Stimulated activated CD8-positive, alpha-beta memory T cell treated with anti-CD3 and anti-CD28 coated beads, Interleukin-15, amount 100 ng/mL, for 1 hour (primary cell): ENCODE data around the gene TM7SF2.
A peak's percentile ranks its signal among the peaks of the same experiment; 100 is the strongest.

Experiments used
- DNase-seq: peaks from one replicate; pipeline ENCODE4 v3.0.0-alpha.2; 2020; ENCODE audit warnings: low read depth

Gene TM7SF2

GRCh38 chr11:65111744-65112545 is at the start of gene TM7SF2:
Gene TM7SF2, plus strand, starts transcription at chr11:65111872. Its CDS starts 144 bp downstream, at chr11:65112016.
- peak; percentile 85 for DNase-seq

DNA sequence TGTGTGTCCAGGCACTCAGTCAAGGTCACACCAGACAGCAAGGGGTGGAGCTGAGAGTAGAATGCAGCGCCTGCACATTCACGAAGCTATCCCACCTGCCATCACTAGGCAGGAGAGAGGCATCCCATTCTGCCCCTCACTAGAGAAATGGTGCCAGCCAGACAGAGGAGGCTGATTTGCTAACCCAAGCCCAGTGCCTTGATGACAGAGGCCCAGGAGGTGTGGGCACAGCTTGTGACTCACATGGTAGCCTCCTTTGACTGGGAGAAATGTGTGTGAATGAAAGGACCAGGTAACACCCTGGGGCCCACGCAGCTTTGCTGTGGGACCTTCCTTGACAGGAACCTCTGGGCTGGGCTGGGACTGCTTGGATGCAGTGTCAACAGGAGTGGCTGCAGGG is 48.1 kb upstream of the TM7SF2 start:
- DNase-seq = no peak

- DNase-seq = no peak
These were observed 46.8 kb upstream of the TM7SF2 start for GRCh38 chr11:65064847-65065240.

DNA sequence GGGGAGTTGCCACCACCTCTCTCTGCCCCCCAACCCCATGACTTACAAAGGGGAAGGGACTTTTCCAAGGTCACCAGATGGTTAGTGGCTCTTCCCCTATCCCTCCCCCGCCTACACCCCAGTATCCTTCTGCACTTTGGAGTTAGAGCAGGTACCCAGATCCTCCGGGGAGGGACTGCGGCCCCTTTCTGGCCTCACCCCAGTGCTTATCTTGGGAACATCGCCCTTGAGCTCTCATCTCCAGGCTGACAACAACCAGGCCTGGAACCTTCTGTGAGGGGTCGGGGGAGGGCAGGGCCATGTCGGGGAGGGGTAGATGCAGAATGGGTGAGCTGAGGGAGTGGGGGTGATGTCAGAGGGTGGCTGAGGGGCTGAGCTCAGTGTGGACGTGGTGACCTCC is 45.8 kb upstream of the TM7SF2 start:
- DNase-seq = no peak

DNA sequence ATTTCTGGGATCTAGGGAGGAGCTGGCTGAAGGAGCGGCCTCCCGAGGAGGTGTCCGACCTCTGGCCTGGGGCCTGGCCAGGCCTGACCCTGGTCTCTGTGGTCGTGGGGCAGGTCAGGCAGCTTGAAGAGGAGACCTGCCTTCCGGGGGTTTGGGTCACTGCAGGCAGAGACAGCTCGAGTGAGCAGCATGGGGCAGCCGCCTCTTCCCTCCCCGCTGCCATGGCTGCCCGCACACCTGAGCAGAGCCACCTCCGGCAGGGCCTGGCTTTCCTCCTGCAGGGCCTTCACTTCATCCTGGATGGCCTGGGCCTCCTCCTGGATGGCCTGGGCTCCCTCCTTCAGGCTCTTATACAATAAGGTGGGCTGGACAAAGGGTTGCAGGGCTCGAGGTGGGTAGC is 45.4 kb upstream of the TM7SF2 start:
- DNase-seq = no peak

DNA sequence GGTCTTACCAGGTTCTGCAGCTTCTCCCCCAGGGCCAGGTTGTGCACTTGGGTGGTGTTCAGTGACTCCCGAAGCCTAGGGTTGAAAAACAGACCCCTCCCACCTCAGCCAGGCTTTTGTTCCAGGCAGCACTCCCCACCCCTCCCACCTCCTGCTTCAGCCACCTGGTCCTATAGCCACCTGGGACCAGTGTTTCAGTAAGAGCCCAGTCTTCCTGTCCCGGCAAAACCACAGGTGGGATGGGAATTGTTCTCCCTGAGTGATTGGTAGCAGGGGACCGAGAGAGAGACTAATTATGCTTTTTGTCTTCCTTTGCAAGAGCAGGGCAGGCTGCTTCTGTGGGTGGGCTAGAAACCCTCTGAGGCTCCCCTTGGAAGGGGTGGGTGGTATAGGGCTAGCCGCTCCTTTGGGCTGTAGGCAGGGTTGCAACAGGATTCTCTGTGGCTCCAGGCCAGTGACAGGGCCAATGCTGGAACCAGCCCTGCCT is 44.8 kb upstream of the TM7SF2 start:
- no peak for DNase-seq

- no peak for DNase-seq
These were observed 44.2 kb upstream of the TM7SF2 start for GRCh38 chr11:65067446-65067845.

GRCh38 chr11:65069217-65069616 is 42.5 kb upstream of the TM7SF2 start:
- DNase-seq = no peak

GRCh38 chr11:65071907-65072630 is 39.6 kb upstream of the TM7SF2 start:
- no peak for DNase-seq

DNA sequence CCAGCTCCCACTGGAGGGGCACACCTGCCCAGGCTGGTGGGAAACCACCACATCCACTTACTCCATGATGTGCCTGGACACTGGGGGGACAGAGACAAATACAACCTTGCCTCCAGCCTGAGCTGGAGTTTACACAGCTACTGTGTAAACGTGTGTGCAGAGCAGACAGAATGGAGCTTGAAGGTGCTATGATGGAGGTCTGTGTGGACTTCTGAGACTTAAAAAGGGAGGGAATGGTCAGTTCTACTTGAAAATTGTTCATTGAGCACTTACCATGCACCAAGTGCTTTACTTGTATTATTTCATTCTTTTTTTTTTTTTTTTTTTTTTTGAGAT is 39.1 kb upstream of the TM7SF2 start:
- DNase-seq = no peak

DNA sequence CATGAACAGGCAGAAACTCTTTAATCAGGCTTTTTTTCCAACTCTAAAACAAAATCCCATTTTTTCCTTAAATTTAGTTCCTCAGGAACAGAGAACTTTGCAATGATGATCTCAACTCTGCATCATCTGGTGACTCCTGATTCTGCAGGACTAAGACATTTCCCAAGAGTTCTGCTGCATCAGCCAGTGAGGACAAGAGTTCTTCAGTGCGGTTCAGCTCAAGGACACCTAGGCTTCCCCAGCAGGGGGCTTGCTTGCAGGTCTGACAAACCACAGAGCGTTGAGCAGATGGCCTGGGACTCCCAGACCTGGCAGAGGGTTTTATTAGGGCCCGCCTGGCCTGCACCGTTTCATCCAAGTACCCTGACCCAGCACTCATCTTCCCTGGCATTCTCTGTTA is 34.2 kb upstream of the TM7SF2 start:
- no peak for DNase-seq

DNA sequence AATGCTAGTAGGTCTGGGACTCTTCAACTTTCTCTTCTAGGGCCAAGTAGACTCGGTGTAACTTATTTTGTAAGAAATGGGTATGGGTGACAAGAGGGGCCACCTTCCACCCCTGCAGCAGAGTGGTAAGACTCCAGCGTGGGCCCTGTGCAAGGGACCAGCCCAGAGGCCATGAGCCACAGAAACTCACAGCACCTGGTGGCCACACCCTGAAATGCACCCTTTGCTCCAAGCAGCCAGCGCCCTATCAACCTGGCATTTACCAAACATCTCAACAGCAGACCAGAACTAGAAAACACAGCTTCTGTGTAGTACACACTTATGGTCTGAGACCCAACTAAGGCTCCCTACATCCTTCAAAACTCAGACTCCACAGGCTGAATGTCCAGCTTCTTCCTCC is 33.5 kb upstream of the TM7SF2 start:
- peak; percentile 68 for DNase-seq

DNA sequence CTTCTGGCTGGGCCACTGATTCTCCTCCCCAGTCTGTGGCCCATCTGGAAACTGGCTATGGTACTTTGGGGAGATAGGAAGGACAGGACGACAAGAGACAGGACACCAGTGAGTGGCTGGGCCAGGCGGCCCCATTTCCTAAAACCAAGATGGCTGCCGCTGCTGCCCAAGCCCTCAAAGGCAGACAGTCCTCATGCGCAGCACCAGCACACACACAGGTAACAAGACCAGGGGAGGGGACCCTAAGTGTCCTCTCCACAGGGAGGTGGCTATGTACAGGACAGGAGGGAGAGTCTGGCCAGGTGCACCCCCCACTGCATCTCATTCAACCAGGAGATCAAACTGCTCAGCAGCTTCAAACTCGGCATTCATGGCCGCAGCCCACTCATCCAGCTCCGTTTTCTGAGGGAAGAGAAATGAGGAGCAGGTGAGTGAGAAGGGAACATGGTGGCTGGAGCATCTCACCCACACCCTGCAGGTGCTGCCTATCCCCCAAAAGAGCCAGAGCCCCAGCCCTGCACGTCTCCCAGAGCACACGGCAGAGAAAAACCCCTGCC is 32.8 kb upstream of the TM7SF2 start:
- DNase-seq = no peak

DNA sequence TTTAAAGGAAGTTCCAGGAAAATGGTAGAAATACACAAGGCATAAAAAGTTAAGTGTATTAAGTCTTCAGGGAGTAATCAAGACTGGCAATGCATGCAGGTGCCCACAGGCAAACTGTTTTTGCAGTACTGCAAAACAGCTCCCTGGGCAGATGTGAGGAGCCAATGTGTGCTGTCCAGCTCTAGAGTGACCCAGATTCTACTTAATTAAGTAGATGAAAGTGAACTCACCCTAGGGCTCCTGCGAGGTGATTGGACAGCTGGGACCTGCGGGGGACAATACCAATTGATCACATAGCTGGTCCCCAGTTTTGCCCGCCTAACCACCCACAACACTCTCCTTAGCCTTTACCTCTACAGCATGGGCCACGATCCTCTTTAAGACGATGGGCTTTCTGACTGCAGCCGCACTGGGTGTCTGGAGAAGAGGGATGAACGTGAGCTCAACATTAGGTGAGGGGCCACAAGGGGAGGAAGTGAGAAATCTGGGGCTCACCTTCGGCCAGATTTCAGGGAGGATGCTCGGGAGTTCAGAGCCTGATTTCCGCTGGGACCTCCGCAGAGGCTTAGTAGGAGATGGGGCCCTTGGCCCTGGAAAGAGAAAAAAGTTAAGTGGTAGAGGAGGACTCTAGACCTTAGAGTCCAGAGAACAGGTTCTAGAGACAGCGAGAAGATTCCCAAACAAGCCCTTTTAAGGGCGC is 28.4 kb upstream of the TM7SF2 start:
- no peak for DNase-seq

DNA sequence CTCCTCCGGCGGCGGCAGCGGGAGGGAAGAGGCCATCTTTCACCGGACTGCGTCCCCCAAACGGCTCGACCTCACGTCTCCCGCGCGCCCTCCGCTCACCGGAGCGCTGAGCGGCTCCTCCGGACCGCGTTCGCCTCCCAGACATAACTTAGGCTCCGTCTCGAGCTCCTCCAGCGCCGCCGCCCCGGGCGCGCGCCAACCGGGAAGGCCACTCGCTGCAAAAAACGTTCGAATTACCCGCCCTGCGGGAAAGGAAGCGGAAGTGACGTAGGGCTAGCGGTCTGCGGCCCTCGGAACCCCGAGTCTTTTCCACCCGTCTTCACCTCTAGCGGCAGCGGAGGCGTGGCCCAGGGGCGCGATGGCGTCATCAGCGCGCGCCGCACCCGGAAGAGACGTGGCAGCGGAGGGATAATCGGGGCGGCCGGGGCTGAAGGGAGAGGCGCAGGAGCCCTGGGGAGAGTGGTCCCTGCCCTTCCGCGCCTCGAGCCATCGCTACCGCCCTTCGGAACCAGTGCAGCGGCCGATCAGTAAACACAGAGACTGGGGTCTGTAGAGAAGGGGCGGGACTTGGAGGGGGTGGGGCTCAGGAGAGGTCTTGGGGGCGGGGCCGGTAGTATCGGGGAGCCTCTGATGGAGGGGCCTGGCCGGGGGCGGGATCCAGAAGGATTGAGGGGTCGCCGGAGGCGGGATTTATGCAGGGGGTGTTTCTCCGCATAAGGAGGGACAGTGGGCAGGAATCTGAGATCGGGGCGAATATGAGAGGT is 27.7 kb upstream of the TM7SF2 start, which contains the start of the genes CDCA5 and ZFPL1:
CDCA5 (minus strand) TSS at position 207 of the 764 bp plus-strand sequence; CDS start at position 145, 62 bp downstream.
ZFPL1 (plus strand) TSS at position 389 of the 764 bp plus-strand sequence. CDS start 477 bp downstream, outside the sequence.
- peak; percentile 94 for DNase-seq

DNA sequence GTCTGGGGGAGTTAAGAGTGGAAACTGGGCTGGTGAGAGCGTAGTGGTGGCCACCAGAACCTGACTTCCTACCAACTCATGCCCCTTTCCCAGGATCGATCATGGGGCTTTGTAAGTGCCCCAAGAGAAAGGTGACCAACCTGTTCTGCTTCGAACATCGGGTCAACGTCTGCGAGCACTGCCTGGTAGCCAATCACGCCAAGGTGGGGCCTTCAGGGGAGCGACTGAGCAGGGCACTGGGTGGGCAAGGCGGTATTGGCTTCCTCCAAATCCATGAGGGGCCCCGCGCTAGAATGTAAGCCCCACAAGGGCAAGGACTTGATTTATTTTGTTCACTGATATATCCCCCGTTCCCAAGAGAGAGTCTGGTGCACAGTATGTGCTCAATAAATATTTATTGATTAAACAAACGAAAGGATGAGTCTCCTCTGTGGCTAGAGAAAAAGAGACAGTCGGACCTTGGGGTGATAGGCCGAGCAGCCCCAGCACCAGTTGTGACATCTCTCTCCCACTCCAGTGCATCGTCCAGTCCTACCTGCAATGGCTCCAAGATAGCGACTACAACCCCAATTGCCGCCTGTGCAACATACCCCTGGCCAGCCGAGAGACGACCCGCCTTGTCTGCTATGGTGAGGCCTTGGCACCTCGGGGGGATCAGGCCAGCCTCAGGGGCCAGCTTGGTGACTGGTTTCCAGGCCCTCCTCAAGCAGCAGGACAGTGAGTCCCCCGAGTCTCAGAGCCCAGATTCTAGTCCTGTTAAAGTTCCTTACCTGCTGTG is 26.9 kb upstream of the TM7SF2 start:
- no peak for DNase-seq

DNA sequence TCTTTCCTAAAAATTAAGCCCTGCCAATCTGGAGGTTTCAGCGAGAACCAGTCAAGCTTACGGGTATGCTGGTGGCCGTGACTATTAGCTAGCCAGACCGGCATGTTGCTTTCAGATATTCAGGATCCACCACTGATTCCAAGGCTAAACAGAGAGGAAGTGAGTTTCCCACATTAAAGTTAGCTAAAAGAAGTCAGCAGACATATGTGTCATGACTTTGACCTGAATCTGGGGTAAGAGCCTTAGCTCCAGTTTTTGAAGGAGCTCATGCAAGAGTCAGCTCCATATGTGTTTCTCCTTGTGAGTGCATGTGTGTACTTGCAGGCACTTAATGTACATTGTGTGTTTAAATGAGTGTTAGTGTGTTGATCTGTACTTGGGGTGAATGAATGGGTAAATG is 26.2 kb upstream of the TM7SF2 start:
- no peak for DNase-seq

DNA sequence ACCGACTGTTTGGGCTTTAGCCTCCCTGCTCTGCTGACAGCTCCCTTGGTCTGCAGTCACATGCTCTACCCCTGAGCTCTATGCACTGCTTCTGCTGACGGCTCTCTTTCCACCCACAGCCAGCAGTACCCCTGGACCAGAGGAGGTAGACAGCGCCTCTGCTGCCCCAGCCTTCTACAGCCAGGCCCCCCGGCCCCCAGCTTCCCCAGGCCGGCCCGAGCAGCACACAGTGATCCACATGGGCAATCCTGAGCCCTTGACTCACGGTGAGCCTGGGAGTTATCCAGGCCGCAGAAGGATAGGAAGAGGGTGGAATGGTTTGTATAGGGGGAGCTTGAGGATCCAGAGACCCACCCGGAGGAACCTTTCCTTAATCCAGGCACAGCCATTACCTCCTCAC is 24.9 kb upstream of the TM7SF2 start:
- DNase-seq = no peak

DNA sequence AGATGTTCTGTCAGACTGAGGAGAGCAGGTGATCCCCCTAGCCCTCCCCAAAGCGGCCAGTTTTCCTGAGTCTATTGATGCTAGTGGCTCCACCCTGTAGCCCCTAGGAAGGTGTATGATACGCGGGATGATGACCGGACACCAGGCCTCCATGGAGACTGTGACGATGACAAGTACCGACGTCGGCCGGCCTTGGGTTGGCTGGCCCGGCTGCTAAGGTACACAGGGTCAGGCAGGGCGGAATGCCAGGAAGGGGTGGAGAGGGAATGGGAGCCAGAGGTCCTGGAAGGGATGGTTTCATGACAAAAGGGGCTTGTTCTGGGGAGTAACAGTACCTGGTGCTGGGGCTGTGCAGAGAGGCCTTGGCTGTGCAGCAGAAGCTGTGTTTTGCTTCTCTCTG is 24.5 kb upstream of the TM7SF2 start:
- DNase-seq = no peak

GRCh38 chr11:65087827-65088226 is 23.8 kb upstream of the TM7SF2 start:
- no peak for DNase-seq

GRCh38 chr11:65089621-65090020 is 22.1 kb upstream of the TM7SF2 start:
- no peak for DNase-seq
